HG03135 (cell line): ENCODE data around the gene PLEKHS1.
"Not testable (repeated sequence)": the region's sequence is repeated elsewhere in the genome, so short reads cannot be mapped to it uniquely, and the experiment has no call there.

Source experiments
- ATAC-seq: cut with Tn5 transposase; IDR thresholded peaks from one replicate; pipeline ENCODE4 v1.9.1; 2021; ENCODE audit warnings: mild to moderate bottlenecking, moderate library complexity; ENCODE audit not compliant: unreplicated experiment

The PLEKHS1 gene

GRCh38 chr10:113782986-113783704, 31.7 kb downstream of the PLEKHS1 start:
- no peak for ATAC-seq

GRCh38 chr10:113788604-113789083, 37.2 kb downstream of the PLEKHS1 start:
- peak; percentile 77 for ATAC-seq

GRCh38 chr10:113791691-113792090, 40.2 kb downstream of the PLEKHS1 start:
- ATAC-seq: no peak

GRCh38 chr10:113801569-113801968, 50.1 kb downstream of the PLEKHS1 start:
- ATAC-seq: no peak

GRCh38 chr10:113802997-113803396, 51.5 kb downstream of the PLEKHS1 start:
- ATAC-seq: no peak

GRCh38 chr10:113806503-113806902, 55.0 kb downstream of the PLEKHS1 start:
- no peak for ATAC-seq

- ATAC-seq: no peak
These were observed 56.7 kb downstream of the PLEKHS1 start for GRCh38 chr10:113808168-113808567.

GRCh38 chr10:113814700-113815099, 63.2 kb downstream of the PLEKHS1 start:
- not testable (repeated sequence) for ATAC-seq

GRCh38 chr10:113819989-113820388, 68.5 kb downstream of the PLEKHS1 start:
- ATAC-seq: no peak

GRCh38 chr10:113820507-113820906, 69.0 kb downstream of the PLEKHS1 start:
- no peak for ATAC-seq

- not testable (repeated sequence) for ATAC-seq
These were observed 69.8 kb downstream of the PLEKHS1 start for GRCh38 chr10:113821306-113821705.

GRCh38 chr10:113822174-113822573, 70.7 kb downstream of the PLEKHS1 start:
- no peak for ATAC-seq

- no peak for ATAC-seq
These were observed 71.9 kb downstream of the PLEKHS1 start for GRCh38 chr10:113823389-113823788.

- ATAC-seq: no peak
These were observed 74.3 kb downstream of the PLEKHS1 start for GRCh38 chr10:113825791-113826190.

- ATAC-seq: not testable (repeated sequence)
These were observed 77.1 kb downstream of the PLEKHS1 start for GRCh38 chr10:113828567-113828966.
